Measurements from ENCODE around the gene POLR2L. TPM values are rescaled to one million over a fixed set of nuclear protein-coding genes. Genes with fewer than 3 reads are reported as not detected.

Gene POLR2L
- total RNA-seq, 1 donor from 2014 or later: 111 TPM

DNA sequence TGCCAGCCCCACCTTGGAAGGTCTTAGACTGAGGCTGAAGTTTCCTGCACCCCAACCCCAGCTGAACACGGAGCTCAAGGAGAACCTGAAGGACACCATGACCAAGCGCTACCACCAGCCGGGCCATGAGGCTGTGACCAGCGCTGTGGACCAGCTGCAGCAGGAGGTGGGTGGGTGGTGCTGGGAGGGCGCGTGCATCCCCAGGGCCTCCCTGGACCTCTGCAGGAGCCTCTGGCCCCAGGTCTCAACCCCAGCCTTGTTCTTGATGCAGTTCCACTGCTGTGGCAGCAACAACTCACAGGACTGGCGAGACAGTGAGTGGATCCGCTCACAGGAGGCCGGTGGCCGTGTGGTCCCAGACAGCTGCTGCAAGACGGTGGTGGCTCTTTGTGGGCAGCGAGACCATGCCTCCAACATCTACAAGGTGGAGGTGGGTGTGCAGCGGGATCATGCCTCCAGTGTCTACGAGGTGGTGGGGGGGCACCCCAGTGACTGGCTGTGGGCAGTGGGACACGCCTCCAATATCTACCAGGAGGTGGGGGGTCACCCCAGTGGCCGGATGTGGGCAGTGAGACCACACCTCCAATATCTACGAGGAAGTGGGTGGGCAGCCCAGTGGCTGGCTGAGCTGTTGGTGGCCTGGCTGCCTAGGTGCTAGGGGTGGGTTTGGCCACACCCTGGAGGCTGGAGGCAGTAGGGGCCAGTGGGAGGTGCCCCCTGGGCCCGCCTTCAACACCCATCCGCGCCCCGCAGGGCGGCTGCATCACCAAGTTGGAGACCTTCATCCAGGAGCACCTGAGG, 4.9 kb downstream of the POLR2L start:
- no peak overlapping the region for H3K27ac Mint-ChIP-seq
- intact Hi-C loops (cut with micrococcal nuclease): no loop called here
- H3K27me3 Mint-ChIP-seq (ENCODE audit: low read depth): no peaks in the 10 kb centered on the region
- H3K4me3 Mint-ChIP-seq (ENCODE audit: low read depth): no peak overlapping the region
- H3K36me3 Mint-ChIP-seq (ENCODE audit: low read depth): peaks cover 25% of the 10 kb centered on the region
- H3K9me3 Mint-ChIP-seq: no peaks in the 10 kb centered on the region
- DNase-seq (ENCODE audit: low spot score): no peak
- H3K4me1 Mint-ChIP-seq (ENCODE audit: low read depth): peaks cover 15% of the 10 kb centered on the region

DNA sequence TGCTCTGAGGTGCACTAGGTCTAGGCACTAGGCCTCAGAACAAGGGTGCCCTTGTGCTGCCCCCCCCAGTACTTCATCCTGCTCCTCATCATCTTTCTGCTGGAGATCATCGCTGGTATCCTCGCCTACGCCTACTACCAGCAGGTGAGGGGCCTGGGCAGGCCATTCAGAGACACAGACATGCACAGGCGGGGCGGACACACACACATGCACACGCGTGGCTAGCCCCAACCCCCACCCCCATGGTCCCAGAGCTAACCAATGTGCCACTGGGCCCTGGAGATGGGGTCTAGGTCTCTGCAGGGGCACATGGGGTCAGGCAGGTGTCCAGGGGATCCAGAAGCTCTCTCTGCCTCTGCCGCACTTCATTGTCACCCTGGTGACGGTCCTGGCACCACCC, 5.6 kb downstream of the POLR2L start:
- Mint-ChIP-seq H3K27ac (no peak overlapping the region), H3K4me1 (ENCODE audit: low read depth) (peaks cover 17% of the 10 kb centered on the region), H3K36me3 (ENCODE audit: low read depth) (peaks cover 25% of the 10 kb centered on the region), H3K9me3 (no peaks in the 10 kb centered on the region), H3K27me3 (ENCODE audit: low read depth) (peaks cover 3% of the 10 kb centered on the region), H3K4me3 (ENCODE audit: low read depth) (no peak overlapping the region)
- intact Hi-C loops (cut with micrococcal nuclease): no loop called here
- no peak for DNase-seq (ENCODE audit: low spot score)

DNA sequence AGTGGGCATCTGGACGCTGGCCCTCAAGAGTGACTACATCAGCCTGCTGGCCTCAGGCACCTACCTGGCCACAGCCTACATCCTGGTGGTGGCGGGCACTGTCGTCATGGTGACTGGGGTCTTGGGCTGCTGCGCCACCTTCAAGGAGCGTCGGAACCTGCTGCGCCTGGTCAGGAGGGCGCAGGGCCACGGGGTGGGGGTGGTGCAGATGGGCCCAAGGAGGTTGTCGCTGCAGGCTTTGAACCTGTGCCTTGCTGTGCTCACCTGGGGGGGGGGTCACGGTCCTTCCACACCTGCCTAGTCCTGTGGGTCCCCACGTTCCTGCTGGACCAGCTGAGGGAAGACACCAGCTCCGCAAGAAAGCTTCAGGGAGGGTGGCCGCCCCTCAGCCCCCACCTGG, 6.1 kb downstream of the POLR2L start:
- Mint-ChIP-seq H3K36me3 (ENCODE audit: low read depth) (peaks cover 25% of the 10 kb centered on the region), H3K4me3 (ENCODE audit: low read depth) (no peak overlapping the region), H3K4me1 (ENCODE audit: low read depth) (peaks cover 16% of the 10 kb centered on the region), H3K9me3 (no peaks in the 10 kb centered on the region), H3K27ac (no peak overlapping the region), H3K27me3 (ENCODE audit: low read depth) (peaks cover 6% of the 10 kb centered on the region)
- no peak for DNase-seq (ENCODE audit: low spot score)
- intact Hi-C loops (cut with micrococcal nuclease): no loop called here

DNA sequence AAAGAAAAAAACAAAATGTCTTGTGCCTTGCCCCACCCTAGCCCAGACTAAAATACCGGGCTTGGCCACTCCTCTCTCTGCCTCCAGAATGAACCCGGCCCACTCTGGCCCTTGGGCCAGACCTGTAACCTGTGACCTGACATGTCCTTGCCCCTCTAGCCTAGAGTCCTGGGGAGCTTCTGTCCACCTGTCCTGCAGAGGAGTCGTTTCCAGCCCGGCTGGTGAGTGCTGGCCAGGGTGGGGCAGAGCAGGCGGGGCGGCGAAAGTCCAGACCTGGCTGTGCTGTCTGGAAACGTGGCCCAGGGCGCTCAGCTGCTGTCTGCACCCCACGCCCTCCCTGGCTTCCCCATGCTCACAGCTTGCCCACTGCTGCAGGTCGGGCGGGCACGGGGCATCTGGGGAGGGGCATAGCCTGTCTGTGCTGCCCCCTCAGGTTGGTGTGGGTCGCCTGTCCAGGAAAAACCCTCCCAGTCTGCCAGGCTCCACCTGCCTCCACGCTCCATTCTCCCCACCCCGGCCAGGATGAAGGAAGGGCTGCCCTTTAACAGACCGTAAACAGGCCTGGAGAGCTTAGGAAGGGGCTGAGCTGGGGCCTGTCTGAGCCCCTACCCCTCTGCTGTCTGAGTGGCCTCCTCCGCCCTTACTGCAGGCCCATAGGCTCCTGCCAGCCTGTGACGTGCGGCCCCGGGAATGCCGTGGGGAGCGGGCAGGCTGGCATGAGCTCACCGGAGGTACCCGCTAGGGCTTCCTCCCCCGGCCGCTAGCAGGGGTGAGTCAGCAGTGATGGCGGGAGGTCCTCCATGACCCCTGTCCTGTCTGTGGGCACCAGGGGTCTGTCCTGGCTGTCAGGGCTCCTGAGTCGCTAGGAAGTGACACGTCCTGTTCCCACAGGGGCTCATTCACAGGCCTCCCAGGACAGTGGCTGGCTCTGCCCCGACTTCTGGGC, 7.7 kb downstream of the POLR2L start:
- H3K4me1 Mint-ChIP-seq (ENCODE audit: low read depth): peaks cover 6% of the 10 kb centered on the region
- peaks cover 14% of the 10 kb centered on the region for H3K36me3 Mint-ChIP-seq (ENCODE audit: low read depth)
- DNase-seq (ENCODE audit: low spot score): no peak
- H3K27ac Mint-ChIP-seq: no peak overlapping the region
- intact Hi-C loops (cut with micrococcal nuclease): no loop called here
- H3K27me3 Mint-ChIP-seq (ENCODE audit: low read depth): peaks cover 12% of the 10 kb centered on the region
- no peaks in the 10 kb centered on the region for H3K9me3 Mint-ChIP-seq
- peak overlapping the region; percentile 68 for H3K4me3 Mint-ChIP-seq (ENCODE audit: low read depth)

DNA sequence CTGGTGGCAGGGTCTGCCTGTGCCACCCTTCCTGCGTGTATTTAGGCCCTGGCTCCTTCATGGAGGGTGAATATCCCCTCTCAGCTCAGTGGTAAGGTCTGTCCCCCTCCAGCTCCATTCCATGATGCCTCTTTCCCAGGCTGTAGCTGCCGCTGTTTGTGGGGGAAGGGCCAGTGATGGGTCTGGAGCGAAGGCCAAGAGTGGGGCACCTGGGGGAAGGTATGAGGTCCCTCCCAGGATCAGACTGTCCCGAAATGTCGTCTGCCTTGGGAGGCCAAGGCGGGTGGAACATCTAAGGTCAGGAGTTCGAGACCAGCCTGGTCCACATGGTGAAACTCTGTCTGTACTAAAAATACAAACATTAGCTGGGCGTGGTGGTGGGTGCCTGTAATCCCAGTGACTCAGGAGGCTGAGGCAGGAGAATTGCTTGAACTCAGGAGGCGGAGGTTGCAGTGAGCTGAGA, 8.4 kb downstream of the POLR2L start:
- Mint-ChIP-seq H3K36me3 (ENCODE audit: low read depth) (peaks cover 8% of the 10 kb centered on the region), H3K4me1 (ENCODE audit: low read depth) (peaks cover 10% of the 10 kb centered on the region), H3K27me3 (ENCODE audit: low read depth) (peaks cover 18% of the 10 kb centered on the region), H3K27ac (no peak overlapping the region), H3K9me3 (no peaks in the 10 kb centered on the region), H3K4me3 (ENCODE audit: low read depth) (peak overlapping the region; percentile 68)
- intact Hi-C loops (cut with micrococcal nuclease): loop anchor here (1.0 kb wide), 1 partner anchor 8 kb away; the partner anchor contains the start of genes POLR2L and TSPAN4
- DNase-seq (ENCODE audit: low spot score): no peak

DNA sequence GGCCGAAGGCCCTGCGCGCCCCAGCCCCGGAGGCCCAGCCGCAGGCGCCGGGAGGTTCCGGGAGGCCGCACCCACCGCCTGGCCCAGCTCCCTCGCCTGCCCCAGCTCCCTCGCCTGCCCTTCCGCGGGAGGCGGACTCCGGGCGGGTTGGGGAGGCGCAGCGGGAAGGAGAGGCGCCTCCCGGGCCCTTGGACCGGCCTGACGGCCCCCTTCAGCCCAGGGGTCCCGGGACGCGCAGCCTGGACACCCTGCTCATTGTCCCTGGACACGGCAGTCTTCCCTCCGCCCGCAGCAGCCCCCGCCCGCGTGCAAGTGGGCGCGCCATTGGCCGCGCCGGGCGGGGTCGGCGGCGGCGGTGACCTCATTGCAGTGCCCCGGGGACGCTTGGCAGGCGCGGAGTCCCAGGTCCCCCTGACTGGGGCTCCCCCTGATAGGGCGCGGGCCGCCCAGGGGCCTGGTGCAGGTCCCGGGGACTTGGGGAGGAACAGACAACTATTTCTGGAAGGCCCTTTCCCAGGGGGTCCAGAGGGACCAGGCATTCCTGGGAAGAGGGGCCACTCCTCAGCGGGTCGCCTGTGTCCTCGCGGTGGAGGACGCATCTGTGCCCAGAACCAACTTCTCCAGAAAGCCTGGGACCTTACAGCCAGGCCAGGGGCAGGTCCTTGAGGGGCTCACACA, 9.1 kb downstream of the POLR2L start:
- intact Hi-C loops (cut with micrococcal nuclease): loop anchor here (1.0 kb wide), 1 partner anchor 9 kb away; the partner anchor contains the start of genes POLR2L and TSPAN4
- H3K36me3 Mint-ChIP-seq (ENCODE audit: low read depth): peaks cover 4% of the 10 kb centered on the region
- H3K27me3 Mint-ChIP-seq (ENCODE audit: low read depth): peaks cover 24% of the 10 kb centered on the region
- peak overlapping the region; percentile 68 for H3K4me3 Mint-ChIP-seq (ENCODE audit: low read depth)
- H3K27ac Mint-ChIP-seq: no peak overlapping the region
- DNase-seq (ENCODE audit: low spot score): no peak
- H3K9me3 Mint-ChIP-seq: no peaks in the 10 kb centered on the region
- H3K4me1 Mint-ChIP-seq (ENCODE audit: low read depth): peaks cover 10% of the 10 kb centered on the region

DNA sequence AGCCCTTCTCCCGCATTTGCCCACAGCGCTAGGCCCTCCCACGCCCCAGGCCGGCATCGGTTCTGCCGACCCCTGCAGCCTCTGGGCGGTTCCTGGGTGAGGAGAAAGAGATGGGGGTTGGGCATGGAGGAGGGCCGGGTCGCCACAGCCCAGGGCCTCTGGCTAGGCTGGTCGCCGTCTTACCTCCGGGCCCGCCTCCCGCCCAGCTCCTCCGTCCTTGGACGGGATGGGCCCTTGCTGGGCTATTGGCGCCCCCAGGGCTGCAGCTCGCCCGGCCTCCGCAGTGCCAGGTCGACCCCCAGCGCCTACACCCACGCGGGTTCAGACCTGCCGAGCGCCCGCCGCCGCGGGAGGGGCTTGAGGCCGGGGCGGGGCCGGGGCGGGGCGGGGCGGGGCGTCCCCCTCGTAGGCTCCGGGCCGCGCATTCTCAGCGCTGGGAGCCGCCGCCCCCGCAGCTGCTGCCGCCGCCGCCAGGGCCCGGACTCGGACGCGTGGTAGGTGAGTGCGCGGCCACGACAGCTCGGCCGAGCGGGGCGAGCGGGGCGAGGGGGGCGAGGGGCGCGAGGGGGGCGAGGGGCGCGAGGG, 9.7 kb downstream of the POLR2L start, which contains the start of gene CD151:
Gene CD151 (plus strand): TSS at position 424 of the 585 bp plus-strand sequence. CDS start 3,118 bp downstream, outside the sequence.
- intact Hi-C loops (cut with micrococcal nuclease): loop anchor here (1.0 kb wide), 1 partner anchor 10 kb away; the partner anchor contains the start of genes POLR2L and TSPAN4
- H3K36me3 Mint-ChIP-seq (ENCODE audit: low read depth): peaks cover 4% of the 10 kb centered on the region
- no peaks in the 10 kb centered on the region for H3K9me3 Mint-ChIP-seq
- no peak for DNase-seq (ENCODE audit: low spot score)
- peaks cover 13% of the 10 kb centered on the region for H3K4me1 Mint-ChIP-seq (ENCODE audit: low read depth)
- no peak within 1 kb of the TSS for H3K27ac Mint-ChIP-seq
- peak within 1 kb of the TSS; percentile 68 for H3K4me3 Mint-ChIP-seq (ENCODE audit: low read depth)
- H3K27me3 Mint-ChIP-seq (ENCODE audit: low read depth): peaks cover 30% of the 10 kb centered on the region

DNA sequence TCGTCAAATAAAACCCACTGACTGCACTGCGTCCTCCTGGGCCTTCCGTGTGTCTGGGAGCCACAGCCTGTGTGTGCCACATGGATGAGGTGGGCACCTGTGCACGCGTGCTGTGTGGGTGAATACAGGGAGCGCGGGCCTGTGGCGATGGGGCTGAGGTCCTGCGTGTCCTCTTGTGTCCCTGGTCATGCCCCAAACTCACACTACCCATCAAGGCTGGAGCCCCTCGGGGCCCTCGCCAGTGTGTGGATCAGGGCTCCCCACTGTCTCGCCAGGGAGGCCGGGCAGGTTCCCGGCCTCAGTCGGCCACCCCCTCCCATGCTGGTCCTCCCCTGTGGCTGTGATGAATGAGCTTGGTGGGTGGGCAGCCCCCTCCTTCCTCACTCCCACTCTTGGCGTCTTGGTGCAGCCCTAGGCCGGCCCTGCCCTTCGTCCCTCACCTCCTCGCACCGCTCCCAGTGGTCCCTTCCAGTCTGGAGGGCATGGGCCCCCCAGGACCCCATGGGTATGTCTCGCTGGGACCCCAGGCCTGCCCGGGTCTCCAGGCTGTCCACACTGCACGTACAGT, 10.3 kb downstream of the POLR2L start:
- no peak for DNase-seq (ENCODE audit: low spot score)
- peaks cover 15% of the 10 kb centered on the region for H3K4me1 Mint-ChIP-seq (ENCODE audit: low read depth)

DNA sequence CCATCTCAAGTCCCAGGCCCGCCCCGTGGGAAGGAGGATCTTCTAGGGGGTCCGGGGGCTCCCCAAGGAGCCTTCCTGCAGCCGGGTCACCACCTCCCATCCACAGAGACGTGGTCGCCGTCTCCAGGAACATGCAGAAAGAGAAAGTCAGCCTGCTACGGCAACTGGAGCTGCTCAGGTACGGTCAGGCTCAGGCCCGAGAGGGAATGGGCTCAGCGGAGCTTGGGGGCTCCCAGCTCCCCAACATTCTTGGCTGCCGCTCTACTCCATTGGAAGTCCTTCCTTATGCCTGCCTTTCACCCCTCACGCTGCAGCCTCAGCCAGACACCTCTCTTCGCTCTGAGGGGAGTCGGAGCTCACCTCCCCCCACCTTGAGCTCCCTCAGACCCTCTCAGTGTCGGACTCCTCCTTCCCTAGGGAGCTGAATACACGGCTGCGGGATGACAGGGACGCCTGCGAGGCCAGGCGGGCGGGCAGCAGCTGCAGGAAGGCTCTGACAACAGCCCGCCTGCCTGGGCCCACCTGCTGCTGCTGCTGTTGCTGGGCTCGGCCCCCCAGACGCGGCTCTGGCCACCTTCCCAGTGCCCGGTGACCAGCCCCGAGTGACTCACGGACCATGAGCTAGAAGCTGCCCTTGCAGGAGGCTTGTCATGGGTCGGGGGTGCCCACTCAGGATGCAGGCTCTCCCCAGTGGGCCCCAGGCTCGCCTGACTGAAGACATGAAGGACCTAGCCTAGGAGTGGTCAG, 11.0 kb downstream of the POLR2L start:
- peaks cover 32% of the 10 kb centered on the region for H3K27me3 Mint-ChIP-seq (ENCODE audit: low read depth)
- no peak overlapping the region for H3K27ac Mint-ChIP-seq
- intact Hi-C loops (cut with micrococcal nuclease): no loop called here
- no peaks in the 10 kb centered on the region for H3K9me3 Mint-ChIP-seq
- H3K4me3 Mint-ChIP-seq (ENCODE audit: low read depth): peak overlapping the region; percentile 55
- peaks cover 15% of the 10 kb centered on the region for H3K4me1 Mint-ChIP-seq (ENCODE audit: low read depth)
- no peaks in the 10 kb centered on the region for H3K36me3 Mint-ChIP-seq (ENCODE audit: low read depth)
- no peak for DNase-seq (ENCODE audit: low spot score)

More for the DNA sequence above, 10.3 kb downstream of the POLR2L start:
- Mint-ChIP-seq H3K27ac (no peak overlapping the region), H3K4me3 (ENCODE audit: low read depth) (peak overlapping the region; percentile 55), H3K9me3 (no peaks in the 10 kb centered on the region), H3K36me3 (ENCODE audit: low read depth) (no peaks in the 10 kb centered on the region), H3K27me3 (ENCODE audit: low read depth) (peaks cover 32% of the 10 kb centered on the region)
- intact Hi-C loops (cut with micrococcal nuclease): no loop called here

DNA sequence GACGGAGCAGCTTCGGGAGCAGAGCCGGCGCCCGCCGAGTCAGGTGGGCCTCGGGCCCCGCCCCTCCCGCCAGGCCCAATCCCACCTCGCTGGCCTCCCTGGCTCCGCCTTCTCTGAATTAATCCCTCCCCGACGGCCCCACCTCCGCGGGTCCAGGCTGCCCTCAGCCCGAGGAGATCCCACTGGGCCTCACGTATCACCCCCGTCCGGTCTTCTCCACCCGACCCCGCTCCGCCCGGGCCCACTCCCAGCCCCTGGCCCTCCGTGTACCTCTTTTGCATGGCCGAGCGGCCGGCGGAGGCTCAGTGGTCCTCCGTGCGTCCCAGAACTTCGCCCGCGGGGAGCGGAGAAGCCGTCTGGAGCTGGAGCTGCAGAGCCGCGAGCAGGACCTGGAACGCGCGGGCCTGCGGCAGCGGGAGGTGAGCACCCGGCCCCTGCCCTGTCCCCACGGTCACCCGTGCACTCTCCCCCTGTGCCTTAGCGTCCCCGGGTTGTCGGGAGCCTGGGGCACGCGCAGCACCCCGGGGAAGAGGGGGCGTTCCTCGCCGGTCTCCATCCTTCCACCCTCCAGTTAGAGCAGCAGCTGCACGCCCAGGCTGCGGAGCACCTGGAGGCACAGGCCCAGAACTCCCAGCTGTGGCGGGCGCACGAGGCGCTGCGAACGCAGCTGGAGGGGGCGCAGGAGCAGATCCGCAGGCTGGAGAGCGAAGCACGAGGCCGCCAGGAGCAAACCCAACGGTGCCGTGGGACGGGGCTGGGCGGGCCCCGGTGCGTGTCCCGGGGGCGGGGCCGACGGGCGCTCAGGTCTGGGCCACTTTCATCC, 11.8 kb downstream of the POLR2L start:
- no peak overlapping the region for H3K27ac Mint-ChIP-seq
- peaks cover 32% of the 10 kb centered on the region for H3K27me3 Mint-ChIP-seq (ENCODE audit: low read depth)
- no peaks in the 10 kb centered on the region for H3K9me3 Mint-ChIP-seq
- no peaks in the 10 kb centered on the region for H3K36me3 Mint-ChIP-seq (ENCODE audit: low read depth)
- peak overlapping the region; percentile 54 for H3K4me3 Mint-ChIP-seq (ENCODE audit: low read depth)
- intact Hi-C loops (cut with micrococcal nuclease): no loop called here
- H3K4me1 Mint-ChIP-seq (ENCODE audit: low read depth): peaks cover 15% of the 10 kb centered on the region
- peak; percentile 32 for DNase-seq (ENCODE audit: low spot score)

All from activated T-helper 2 cell treated with anti-CD3 and anti-CD28 coated beads, Interferon-gamma antibody, Interleukin-2, Interleukin-4, amounts not matched to agents 10 μg/mL and 5 μg/mL and 100 μg/mL, durations not matched to agents 14 hours and 24 hours and 36 hours (primary cell).